Ishikawa (cell line): ENCODE data around the gene ARGLU1.

Source experiments
- CEBPB ChIP-seq: IDR thresholded peaks from 2 replicates; pipeline ENCODE4 v1.6.1; 2012
- CREB1 ChIP-seq: IDR thresholded peaks from 2 replicates; pipeline ENCODE4 v1.6.1; 2012; ENCODE audit warnings: low read depth
- EGR1 ChIP-seq: IDR thresholded peaks from 2 replicates; pipeline ENCODE4 v1.6.1; 2012
- EP300 ChIP-seq: IDR thresholded peaks from 2 replicates; pipeline ENCODE4 v1.6.1; 2012; ENCODE audit warnings: borderline replicate concordance
- FOXM1 ChIP-seq: IDR thresholded peaks from 2 replicates; pipeline ENCODE4 v1.6.1; 2012; ENCODE audit warnings: low read depth, borderline replicate concordance
- NFIC ChIP-seq: IDR thresholded peaks from 2 replicates; pipeline ENCODE4 v1.6.1; 2012
- RAD21 ChIP-seq: IDR thresholded peaks from 2 replicates; pipeline ENCODE4 v1.6.1; 2012; ENCODE audit warnings: low read depth
- TAF1 ChIP-seq: IDR thresholded peaks from 2 replicates; pipeline ENCODE4 v1.6.1; 2012; ENCODE audit warnings: low read depth, mild to moderate bottlenecking
- TCF12 ChIP-seq: IDR thresholded peaks from 2 replicates; pipeline ENCODE4 v1.6.1; 2012; ENCODE audit warnings: low read depth
- TEAD4 ChIP-seq: IDR thresholded peaks from 2 replicates; pipeline ENCODE4 v1.6.1; 2012
- YY1 ChIP-seq: IDR thresholded peaks from 2 replicates; pipeline ENCODE4 v1.6.1; 2012; ENCODE audit warnings: low read depth
- ZBTB7A ChIP-seq: IDR thresholded peaks from 2 replicates; pipeline ENCODE4 v1.6.1; 2012; ENCODE audit warnings: low read depth
- TF ChIP-seq, protein P1 (sequence below): IDR thresholded peaks from 2 replicates; pipeline ENCODE4 v1.6.1; 2012; ENCODE audit warnings: low read depth, mild to moderate bottlenecking
- TF ChIP-seq, protein P2 (sequence below): IDR thresholded peaks from 2 replicates; pipeline ENCODE4 v1.6.1; 2012
- TF ChIP-seq, protein P3 (sequence below): IDR thresholded peaks from 2 replicates; pipeline ENCODE4 v1.6.1; 2012

ARGLU1 gene

DNA sequence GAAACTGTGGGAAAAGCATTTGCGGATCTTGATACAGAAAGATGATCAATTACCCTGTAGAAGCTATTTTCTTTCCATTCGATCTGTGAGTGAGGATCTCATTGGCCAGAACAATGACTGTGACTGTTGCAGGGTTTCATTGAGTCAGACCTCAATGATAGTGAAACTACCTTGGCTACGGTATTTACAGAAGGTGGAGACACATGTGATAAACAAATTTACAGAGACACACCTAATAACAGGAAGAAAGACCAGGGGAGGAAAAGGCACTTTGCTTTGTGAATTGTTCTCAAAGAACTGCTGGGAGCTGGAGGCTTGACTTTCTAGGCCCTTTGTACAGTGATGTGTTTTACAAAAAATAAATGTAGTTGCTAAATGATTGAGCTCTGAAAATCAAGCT lies 19.9 kb upstream of the ARGLU1 start:
- TF ChIP-seq ZBTB7A (no peak), RAD21 (no peak), YY1 (no peak), EGR1 (no peak), FOXM1 (no peak), TEAD4 (no peak), CREB1 (no peak), NFIC (no peak), CEBPB (no peak), TAF1 (no peak), TCF12 (no peak), EP300 (no peak)
- TF ChIP-seq, protein P1, sequence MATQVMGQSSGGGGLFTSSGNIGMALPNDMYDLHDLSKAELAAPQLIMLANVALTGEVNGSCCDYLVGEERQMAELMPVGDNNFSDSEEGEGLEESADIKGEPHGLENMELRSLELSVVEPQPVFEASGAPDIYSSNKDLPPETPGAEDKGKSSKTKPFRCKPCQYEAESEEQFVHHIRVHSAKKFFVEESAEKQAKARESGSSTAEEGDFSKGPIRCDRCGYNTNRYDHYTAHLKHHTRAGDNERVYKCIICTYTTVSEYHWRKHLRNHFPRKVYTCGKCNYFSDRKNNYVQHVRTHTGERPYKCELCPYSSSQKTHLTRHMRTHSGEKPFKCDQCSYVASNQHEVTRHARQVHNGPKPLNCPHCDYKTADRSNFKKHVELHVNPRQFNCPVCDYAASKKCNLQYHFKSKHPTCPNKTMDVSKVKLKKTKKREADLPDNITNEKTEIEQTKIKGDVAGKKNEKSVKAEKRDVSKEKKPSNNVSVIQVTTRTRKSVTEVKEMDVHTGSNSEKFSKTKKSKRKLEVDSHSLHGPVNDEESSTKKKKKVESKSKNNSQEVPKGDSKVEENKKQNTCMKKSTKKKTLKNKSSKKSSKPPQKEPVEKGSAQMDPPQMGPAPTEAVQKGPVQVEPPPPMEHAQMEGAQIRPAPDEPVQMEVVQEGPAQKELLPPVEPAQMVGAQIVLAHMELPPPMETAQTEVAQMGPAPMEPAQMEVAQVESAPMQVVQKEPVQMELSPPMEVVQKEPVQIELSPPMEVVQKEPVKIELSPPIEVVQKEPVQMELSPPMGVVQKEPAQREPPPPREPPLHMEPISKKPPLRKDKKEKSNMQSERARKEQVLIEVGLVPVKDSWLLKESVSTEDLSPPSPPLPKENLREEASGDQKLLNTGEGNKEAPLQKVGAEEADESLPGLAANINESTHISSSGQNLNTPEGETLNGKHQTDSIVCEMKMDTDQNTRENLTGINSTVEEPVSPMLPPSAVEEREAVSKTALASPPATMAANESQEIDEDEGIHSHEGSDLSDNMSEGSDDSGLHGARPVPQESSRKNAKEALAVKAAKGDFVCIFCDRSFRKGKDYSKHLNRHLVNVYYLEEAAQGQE, result no peak
- TF ChIP-seq, protein P2, sequence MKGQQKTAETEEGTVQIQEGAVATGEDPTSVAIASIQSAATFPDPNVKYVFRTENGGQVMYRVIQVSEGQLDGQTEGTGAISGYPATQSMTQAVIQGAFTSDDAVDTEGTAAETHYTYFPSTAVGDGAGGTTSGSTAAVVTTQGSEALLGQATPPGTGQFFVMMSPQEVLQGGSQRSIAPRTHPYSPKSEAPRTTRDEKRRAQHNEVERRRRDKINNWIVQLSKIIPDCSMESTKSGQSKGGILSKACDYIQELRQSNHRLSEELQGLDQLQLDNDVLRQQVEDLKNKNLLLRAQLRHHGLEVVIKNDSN, result no peak
- TF ChIP-seq, protein P3, sequence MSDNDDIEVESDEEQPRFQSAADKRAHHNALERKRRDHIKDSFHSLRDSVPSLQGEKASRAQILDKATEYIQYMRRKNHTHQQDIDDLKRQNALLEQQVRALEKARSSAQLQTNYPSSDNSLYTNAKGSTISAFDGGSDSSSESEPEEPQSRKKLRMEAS, result no peak

DNA sequence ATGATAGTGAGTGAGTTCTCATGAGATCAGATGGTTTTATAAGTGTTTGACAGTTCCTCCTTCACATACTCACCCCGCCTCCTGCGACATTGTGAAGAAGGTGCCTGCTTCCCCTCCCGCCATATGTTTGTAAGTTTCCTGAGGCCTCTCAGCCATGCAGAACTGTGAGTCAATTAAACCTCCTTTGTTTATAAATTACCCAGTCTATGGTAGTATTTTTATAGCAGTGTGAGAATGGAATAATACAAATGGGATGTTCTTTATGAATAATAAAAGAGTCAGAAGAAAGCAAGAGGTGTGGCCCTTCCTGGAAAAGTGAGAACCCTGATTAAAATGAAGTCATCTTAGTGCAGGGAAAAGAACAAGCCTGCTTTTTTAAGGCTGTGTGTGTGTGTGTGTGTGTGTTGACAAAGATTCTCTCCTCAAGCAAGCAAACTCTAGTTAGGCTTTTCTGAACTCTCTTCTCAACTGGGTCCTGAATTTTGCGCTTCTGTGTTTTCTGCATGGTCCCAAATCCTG lies 18.8 kb upstream of the ARGLU1 start:
- TF ChIP-seq FOXM1 (no peak), TEAD4 (no peak), CREB1 (no peak), ZBTB7A (no peak), YY1 (no peak), CEBPB (no peak), EP300 (no peak), EGR1 (no peak), TAF1 (no peak), RAD21 (no peak), NFIC (no peak), TCF12 (no peak)
- TF ChIP-seq, protein P2, result no peak
- TF ChIP-seq, protein P1, result no peak
- TF ChIP-seq, protein P3, result no peak

DNA sequence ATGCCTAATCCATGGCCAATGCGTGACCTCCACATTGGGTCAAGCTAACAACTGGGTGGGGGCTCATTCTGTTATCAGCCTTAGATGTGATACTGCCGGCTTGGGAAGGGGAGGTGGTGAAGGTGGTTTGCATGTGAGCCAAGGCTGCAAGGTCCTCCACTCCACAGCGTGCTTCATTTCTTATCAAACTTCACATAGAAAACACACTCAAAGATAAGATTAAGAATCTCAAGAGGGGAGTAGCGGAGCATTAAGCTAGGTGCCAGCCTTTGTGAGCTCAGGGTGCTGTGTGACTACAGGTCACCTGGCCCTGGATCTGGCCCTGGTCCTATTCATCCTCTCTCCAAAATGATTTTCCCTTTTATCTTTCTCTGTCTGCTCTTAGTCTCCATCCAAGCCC lies 13.3 kb upstream of the ARGLU1 start:
- TF ChIP-seq, protein P2, result no peak
- TF ChIP-seq EP300, result no peak
- no peak for TF ChIP-seq EGR1
- TF ChIP-seq FOXM1, result no peak
- no peak for TF ChIP-seq ZBTB7A
- no peak for TF ChIP-seq TEAD4
- no peak for TF ChIP-seq CEBPB
- TF ChIP-seq, protein P3, result no peak
- TF ChIP-seq TCF12, result no peak
- TF ChIP-seq, protein P1, result no peak
- TF ChIP-seq RAD21, result no peak
- no peak for TF ChIP-seq CREB1
- TF ChIP-seq TAF1, result no peak
- TF ChIP-seq NFIC, result no peak

DNA sequence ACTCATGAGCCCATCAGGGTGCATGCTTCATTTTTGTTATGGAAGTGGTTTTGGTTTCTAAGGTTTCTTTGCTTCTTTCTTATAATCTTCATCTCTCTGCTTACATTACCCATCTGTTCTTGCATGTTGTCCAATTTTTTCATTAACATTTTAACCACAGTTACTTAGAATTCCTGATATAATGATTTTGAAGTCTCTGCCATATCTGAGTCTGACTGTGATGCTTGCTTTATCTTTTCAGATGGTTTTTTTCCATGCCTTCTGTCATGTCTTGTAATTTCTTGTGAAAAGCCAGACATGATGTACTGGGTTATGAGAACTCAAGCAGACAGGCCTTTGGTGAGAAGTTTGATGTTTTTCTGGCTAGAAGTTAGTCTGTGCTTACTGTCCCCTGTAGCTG lies 8.0 kb upstream of the ARGLU1 start:
- TF ChIP-seq, protein P2, result no peak
- TF ChIP-seq CEBPB, result no peak
- no peak for TF ChIP-seq RAD21
- TF ChIP-seq FOXM1, result no peak
- TF ChIP-seq ZBTB7A, result no peak
- TF ChIP-seq, protein P3, result no peak
- TF ChIP-seq NFIC, result no peak
- TF ChIP-seq, protein P1, result no peak
- TF ChIP-seq TCF12, result no peak
- TF ChIP-seq EP300, result no peak
- no peak for TF ChIP-seq CREB1
